ENCODE data around the gene PCGF5.
"Not testable (repeated sequence)": the region's sequence is repeated elsewhere in the genome, so short reads cannot be mapped to it uniquely, and the experiment has no call there.

PCGF5 gene

DNA sequence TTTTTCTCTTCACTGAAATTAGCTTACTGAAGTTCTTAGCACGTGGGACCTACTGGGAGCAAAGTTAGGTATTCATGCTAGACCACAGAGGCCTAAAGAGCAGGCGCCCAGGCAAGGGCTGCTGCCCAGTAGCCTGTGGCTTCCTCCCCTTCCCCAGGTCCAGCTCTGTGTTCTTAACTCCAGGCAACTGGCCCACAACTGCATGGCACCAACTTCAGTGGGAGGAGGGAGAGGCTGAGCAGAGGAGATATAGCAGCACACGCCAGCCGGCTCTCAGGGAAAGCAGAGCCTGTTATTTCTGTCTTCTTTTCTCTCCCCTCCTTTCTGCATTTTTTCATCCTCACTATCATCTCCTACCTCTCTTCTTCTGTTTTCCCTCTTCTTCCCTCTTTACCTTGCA is 67.4 kb downstream of the PCGF5 start:
- DNase-seq = no peak

DNA sequence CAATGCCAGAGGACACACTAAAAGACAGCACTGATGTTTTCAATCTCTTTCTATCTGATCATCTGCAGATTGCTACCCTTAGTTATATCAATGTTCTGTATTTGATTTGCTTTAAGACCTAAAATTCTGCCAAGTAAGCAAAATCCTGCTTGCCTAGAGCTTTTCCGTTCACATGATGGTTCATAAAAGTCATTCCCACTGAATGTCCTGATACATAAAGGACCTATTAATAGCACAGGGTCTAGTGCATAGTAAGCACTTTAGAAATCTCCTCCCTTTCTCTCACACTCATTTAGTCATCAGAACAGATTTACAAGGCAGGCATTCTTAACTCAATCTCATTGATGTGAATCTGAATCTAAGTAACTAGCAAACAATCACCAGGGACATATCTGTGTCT is 68.8 kb downstream of the PCGF5 start:
- DNase-seq = no peak

DNA sequence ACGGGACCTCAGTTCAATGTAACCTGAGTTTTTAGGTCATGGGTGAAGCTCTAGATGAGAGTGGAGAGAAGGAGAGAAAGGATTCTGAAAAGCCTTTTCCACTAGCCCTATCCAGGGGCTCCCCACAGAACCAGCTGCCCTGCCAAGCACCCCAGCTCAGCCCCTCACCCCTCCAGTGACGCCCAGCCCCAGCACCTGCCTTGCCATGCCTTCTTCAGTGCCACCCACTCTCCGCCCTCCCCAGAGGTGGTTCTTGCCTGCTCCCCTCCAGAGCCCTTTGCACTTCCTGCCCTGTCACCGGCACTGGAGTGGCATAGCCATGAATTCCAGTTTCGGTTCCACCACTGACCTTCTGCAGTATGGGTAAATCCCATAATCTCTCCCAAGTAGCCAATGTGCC is 70.1 kb downstream of the PCGF5 start:
- no peak for DNase-seq

DNA sequence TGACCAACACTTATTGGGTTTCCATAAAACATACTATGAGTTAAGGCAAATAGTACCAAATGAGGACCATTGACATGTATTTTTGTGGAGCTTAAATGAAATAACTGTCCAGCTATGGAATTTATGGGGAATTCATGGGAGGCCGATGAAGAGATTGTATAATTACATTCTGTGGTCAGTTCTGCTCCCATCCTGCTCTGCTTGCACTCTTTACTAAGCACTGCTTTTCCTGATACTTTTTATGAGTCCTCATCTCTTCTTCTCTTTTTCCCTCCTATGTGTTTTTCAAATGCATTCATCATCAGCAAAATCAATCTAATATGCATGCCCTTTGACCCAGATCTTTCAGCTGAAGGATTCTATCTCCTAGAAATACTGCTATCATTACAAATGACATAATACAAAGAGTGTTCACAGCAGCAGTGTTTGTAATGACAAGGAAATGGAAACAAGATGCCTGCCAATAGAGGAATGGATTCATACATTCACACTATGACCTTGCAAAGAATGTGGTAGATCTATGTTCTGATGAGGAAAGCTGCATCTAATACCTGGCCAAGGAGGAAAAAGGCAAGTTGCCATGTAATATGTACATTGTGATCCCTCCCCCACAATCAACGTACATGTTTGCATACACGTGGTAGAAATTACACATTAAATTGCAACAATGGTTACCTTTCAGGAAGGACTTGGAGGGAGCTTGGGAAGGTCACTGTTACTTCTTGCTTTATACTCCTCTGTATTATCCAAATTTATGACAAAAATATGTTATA is 73.9 kb downstream of the PCGF5 start:
- DNase-seq = no peak

DNA sequence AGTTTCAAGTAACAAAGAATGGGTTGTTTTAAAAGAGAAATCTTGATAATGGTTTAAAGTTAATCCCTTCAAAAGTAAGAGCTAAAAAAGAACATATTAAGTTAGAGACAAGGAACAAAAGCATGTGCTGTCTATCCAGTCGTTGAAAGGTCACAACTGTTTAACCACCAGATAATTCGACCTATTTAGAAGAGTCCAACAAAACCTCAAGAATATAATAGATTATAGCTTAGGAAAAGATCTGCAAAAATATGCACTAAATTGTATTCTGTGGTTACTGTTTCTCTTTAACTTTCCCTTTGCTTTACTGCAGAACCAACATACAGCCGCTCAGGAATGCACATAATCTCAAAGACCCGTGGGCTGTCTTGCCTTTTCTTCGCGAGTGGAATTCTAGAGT is 74.9 kb downstream of the PCGF5 start:
- no peak for DNase-seq

DNA sequence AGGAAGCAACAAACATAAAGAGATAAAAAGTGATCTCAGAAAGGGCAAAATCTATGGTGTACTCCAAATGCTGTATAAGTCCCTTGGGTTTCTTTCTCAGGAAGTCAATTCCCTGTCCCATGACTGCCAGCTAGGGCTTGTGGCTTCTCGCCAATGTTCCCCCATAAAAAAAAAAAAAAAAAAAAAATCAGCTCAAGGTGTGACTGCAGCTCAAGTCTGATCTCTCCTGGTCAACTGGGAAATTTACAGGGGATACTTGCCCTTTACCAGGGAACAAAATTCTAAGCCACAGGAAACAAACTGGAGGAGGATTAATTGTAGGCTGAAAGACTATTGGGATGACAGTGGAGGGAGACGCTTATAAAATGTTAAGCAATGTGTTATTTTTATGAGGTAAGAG is 76.0 kb downstream of the PCGF5 start:
- DNase-seq = peak; percentile 8

DNA sequence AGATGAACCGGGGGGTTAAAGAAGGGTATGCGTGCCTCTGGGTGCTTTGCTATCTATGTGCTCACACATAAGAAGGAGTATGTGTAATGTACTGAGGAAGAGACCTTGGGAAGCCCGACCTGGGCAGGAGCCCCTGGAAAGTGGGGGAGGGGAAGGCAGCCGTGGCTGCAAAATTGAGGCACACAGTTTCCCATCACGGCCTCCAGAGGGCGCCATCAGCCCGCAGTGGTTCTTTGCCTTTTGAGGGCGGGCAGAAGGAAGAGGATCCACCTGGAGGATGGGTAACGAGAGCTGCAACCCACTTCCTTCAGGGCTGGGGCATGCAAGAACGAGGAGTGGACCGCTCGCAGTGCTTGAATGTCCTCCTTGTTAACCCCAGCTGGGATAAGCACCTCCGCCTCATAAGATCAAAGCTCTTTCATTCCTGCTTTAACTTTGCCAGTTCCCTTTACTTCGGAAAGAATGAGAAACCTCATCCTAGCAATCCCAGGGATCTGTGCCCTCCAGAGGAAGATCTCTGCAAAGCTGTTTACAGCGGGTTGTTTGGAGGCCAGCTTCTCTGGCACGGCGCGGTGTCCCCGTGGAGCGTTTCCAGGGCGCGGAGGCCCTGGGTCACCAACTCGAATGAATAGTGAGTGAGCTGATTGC is 77.9 kb downstream of the PCGF5 start:
- peak; percentile 77 for DNase-seq

DNA sequence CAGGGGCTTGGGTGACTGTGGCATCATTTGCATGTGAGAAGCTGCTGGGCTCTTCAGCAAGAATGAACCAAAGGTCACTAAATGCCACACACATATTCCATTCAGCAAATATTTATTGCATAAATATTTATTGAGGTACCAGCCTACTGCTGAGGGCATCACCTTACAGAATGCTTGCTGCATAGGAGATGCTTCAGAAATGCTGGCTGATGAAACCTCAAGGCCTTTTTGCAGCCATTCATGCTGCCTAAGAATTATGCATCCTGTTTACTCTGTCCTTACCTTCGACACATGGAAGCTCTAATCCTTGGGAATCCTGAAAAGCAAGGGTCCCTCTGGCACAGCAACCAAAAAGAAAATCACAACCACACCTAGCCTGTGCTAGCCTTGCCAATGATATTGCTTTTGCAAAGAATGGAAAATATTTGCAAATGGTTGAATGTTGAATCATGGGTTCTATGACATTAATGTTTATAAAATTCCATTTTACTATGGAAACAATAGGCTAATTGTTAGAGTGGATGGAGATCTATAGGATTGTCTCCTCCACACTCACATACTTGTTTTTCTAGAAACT is 79.6 kb downstream of the PCGF5 start:
- no peak for DNase-seq

DNA sequence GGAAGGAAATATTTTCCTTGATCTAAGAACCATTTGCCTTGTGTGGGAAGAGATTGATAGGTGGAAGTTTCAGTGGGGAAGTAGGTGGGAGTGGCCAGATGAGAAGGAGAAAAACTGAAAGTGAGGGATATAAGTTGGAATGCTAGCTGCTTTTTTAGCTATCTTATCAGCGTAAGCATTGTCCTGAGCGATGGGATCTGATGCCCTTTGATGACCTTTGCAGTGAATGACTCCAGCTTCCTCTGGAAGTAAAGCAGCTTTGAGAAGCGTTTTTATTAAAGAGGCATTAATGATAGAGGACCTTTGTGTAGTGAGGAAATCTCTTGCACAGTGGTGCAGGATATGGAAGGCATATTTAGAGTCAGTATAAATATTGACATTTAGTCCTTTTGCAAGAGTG is 82.5 kb downstream of the PCGF5 start:
- DNase-seq = not testable (repeated sequence)

DNA sequence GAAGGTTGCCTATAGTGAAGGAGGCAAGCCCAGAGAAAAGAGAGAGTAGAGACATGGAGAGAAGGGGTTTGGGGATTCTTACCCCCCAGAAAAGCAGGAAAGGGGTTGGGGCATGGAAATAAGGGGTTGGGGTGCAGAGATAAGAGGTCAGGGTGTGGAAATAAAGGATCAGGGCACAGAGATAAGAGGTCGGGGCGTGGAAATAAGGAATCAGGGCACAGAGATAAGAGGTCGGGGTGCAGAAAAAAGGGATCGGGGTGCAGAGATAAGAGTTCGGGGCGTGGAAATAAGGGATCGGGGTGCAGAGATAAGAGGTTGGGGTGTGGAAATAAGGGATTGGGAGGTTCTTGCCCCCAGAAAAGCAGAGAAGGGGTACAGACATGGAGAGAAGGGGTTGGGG is 85.5 kb downstream of the PCGF5 start:
- not testable (repeated sequence) for DNase-seq

DNA sequence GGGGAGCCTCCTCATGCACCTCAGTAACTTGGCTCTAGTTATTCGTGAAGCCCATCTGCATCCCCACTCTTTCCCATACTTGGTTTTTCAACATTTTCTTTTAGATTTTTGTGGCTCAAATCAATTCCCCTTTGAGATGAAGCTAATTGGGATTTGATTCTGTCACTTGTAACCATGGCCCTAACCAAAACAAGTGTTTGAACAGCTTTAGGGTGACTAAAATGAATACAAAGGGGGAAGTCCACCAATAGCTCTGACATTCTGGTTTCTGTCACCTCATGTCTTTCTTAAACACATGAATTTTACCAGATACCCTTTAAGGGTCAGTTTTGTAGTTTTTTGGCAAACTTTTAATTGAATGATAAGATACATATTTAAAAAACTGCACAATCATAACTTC is 87.0 kb downstream of the PCGF5 start:
- no peak for DNase-seq

DNA sequence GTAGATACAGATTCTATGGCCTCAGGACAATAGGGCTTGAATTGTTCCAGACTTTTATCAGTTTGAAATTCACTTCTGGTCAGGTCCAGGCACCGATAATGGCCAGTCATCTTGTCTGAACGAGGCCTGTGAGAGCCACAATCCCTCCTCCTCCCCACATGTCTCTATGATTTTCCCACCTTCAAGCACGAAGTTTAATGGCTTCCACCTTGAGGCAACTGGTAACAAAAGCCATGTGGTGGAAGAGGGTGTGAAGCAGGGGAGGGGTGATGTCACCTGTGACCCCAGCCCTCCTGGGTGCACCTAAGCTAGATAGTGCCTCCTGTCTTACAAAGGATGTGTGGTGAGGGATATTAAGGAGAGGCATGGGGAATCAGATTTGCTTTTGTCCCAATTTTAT is 89.2 kb downstream of the PCGF5 start:
- no peak for DNase-seq

DNA sequence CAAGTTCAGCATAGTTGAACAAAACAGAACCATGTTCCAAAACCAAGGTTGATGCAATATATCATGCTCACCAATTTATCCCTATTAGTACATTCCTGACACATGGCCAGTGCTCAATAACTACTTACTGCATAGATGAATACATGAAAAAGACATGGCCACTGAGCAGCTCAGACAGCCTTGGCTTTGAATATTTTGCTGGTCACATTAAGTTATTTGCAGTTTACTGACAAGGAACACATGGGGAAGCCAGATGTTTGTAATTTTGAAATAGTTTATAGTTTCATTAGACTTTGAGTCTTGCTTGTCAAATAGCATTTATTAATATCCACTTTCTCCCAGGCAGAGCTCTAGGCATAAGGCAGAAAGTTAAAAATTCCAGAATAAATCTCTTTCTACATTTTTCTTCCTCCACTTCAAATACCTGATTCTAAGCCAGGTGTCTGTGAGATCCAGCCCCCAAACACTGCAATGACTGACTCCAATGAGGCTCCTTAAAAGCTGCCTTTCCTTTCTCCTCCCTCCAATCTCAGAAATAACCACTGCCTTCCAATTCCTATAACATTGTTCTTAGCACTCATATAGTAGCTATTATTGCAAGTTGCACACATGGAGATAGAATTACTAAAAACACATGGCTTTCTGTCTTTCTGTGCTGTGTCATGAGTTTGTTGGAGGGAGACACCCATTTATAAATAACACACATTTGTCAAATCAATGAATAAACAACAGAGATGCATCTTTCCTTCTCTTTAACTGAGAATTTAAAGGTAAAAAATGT is 91.3 kb downstream of the PCGF5 start:
- no peak for DNase-seq

DNA sequence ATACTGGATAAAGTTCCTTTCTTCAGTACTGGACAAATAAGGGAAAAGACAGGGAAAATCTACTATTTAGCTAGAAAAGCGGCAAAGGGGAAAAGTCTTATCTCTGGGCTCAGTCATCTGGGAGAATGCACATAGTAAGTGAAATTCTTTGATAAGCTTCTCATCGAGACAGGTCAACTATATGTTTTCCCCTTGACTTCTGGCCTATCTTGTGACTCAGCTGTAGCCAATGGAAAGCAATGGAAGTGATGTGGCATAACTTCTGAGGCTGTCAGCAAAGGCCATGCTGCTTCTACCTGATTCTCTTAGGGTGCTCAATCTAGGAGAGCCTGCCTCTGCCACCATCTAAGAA is 91.9 kb downstream of the PCGF5 start:
- no peak for DNase-seq

DNA sequence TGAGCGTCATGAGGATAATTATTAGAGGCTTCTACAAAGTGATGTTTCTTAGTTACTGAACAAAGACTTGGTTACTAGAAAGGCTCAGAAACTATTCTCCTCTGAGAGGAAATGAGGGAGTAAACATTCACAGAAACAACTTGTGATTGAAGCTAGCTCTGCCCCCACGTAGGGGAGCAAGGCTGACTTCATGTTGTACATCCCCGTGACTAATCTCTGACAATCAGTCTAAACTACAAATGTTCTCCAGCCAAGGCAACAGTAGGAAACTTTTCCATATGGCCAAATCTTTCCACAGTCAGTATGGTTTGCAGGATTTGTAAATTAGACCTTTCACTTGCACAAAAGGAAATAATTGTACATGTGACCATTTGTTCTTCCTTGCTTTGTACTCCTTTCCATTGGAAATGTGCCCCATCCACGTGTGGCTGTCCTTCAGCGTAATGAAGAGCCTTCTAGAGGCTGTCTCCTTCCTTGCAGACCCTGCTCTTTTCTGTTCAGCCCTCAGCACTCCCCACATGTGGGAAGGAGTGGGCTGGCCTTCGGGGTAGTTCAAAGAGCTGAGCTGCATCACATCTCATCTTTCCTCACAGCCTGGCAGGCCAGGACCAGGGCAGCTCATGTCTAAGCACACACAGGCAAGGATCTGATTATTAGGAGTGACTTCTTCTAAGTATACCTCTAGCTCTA is 93.5 kb downstream of the PCGF5 start:
- no peak for DNase-seq

DNA sequence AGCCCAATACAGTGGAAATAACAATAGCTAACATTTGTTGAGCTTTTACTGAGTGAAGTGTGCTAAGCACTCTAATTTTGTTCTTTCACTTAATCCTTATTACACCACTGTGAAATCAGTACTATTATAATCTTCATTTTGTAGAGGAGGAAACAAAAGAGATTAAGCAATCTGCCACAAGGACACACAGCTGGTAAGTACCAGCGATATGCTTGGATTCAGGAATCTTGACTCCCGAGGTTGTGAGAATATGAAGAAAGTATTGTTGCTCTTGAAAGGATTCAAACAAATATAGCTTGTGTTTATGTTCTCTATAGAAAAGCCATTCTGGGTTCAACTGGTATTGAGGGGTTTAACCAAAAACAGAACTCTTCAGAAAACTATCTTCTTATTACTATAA is 96.0 kb downstream of the PCGF5 start:
- no peak for DNase-seq

DNA sequence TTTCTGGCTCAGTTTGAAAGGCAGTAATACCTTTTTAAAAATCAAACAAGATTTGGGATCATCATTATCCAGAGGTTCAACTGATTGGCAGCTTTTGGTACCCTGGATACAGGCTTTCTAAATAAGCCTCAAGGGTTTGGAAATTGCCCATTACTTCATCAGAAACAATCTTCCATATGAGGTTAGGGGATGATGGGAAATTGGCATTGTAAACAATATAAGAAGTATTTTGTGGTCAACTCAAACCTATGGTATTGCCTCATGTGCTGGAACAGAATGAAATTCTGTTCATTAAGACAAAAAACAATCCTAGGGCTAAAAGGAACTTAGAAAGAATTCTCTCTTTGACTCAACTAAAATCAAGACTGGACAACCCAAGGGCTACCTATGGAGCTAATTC is 97.1 kb downstream of the PCGF5 start:
- no peak for DNase-seq

DNA sequence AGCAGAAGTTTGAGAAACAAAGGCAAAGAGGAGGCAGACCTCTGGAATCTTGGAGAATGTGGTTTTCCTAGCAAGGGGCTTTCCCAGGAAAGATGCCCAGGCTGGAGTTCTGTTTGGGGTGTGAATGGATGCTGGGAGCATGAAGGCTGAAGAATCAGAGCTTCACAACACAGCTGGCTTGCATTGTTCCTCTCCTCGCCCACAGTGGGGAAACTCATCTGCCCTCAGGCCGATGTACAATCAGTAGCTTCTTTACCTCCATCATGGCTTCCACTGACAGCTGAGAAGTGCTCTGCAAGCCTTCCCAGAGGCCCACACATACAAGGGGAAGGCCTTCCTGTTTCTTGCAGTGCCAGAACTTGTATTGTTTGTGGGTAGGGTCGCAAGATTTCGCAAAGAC is 98.9 kb downstream of the PCGF5 start:
- DNase-seq = no peak

DNA sequence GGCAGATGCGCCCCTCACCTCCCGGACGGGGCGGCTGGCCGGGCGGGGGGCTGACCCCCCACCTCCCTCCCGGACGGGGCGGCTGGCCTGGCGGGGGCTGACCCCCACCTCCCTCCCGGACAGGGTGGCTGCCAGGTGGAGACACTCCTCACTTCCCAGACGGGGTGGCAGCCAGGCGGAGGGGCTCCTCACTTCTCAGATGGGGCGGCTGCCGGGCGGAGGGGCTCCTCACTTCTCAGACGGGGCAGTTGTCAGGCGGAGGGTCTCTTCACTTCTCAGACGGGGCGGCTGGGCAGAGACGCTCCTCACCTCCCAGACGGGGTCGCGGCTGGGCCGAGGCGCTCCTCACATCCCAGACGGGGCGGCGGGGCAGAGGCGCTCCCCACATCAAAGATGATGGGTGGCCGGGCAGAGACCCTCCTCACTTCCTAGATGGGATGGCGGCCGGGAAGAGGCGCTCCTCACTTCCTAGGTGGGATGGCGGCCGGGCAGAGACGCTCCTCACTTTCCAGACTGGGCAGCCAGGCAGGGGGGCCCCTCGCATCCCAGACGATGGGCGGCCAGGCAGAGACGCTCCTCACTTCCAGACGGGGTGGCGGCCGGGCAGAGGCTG is 102.9 kb downstream of the PCGF5 start:
- not testable (repeated sequence) for DNase-seq

DNA sequence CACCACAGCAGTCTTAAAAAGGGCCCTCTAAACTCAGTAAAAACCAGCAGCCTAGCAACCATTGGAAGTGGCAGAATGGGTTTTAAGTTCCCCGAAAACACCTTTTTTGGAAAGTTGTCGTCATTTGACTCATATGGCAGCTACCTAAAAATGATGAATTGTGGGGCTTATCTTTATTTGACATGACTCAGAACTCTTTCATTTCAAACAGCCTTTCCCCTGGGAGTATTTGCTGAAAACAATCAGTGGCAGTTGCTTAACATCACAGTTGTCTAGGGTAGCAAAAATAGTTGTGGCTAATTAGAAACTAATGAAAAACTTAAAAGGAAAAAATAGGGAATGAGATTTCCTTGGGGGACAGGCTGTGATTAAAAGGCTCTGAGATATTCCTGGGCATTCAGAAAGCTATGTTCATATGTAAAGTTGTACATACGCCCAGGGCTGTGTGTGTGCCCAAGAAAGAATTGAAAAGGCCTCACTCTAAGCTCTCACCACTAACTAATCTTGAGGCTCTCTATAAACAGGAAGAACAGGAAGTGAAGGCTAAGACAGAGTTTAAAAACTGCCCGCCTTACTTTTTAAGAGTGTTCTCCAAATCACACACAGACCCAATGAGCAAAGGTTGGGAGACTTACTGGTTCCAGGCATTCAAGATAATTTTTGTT is 108.0 kb downstream of the PCGF5 start:
- no peak for DNase-seq
